Cerebellar cortex (tissue), 1 donor: ENCODE results near the gene NKX3-2.
A peak's percentile ranks its signal among the peaks of the same experiment; 100 is the strongest.
"Not testable (repeated sequence)": the region's sequence is repeated elsewhere in the genome, so short reads cannot be mapped to it uniquely, and the experiment has no call there.

ENCODE experiments used
- DNase-seq: peaks from one replicate; pipeline ENCODE4 v3.0.0-alpha.2; 2015; ENCODE audit warnings: low spot score

The NKX3-2 gene

DNA sequence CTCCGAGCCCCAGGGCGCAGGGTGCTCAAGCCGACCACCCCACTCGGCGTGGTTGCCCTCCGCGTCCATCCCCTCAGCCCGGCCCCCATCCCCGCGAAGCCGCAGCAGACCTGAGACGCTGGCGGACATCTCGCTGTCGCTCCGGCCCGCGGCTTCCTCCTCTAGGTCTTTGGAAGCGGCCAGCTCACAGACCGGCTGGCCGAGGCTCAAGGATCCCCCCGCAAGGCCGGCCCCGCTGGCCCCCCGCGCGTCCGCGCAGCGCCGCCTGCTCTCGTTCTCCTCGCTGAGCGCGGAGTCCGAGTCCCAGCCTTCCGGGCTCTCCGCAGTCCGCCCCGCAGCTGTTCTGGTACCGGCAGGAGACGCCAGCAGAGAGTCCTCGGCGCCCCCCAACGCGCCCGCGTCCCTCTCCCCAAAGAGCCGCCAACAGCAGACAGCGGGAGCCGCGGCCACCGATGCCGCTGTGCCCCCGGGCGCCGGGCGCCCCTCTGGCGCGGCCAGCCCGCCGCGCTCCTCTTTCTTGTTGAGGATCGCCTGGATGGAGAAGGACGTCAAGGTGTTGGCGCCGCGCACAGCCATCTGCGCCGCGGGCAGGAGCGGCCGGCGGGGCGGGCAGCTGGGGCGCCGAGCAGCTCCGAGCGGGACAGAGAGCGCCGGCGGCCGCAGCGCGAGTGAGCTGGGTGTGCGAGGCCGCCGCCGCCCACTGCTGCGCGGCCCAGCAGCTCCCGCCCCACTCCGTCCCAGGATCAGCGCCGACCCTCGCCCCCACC lies at the start of gene NKX3-2:
NKX3-2 (minus strand) TSS at position 670 of the 767 bp plus-strand sequence; CDS start at position 576, 94 bp downstream.
- DNase-seq = no peak

DNA sequence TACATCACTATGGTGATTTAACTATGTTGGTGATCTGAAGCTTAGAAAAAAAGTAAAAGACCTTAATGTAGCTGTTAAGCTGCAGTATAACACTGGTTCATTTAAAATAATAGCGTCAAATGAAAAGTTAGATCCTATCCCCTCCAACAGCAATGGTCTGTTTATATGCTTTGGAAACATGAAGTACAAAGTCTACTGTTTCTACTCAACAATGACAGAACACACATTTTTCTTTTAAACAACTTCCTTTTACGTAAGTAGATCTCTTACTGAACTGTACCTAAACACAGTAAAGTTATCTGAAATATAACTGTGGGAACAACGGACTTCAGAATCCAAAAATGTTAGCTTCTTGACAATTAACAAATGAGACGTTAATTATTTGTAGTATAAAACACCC lies 47.9 kb upstream of the NKX3-2 start:
- DNase-seq = no peak

GRCh38 chr4:13590766-13591165 lies 46.5 kb upstream of the NKX3-2 start:
- DNase-seq = no peak

DNA sequence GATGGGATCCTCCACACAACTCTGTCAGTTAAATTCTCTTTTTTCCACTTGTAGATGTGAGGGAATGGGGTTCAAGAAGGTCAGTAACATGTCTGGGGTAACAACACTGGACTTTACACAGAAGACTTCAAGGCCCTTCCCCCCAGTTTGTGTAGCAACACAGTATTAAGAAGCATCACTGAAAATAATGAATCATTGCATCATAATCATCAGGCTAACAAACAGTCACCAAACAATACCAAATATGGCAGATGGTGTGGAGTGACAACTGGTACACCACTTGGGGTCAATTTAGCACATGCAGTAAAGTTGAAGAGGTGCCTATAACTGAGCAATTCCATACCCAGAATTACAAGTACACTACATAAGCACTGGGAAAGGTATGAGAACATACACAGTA lies 44.6 kb upstream of the NKX3-2 start:
- DNase-seq = no peak

- no peak for DNase-seq
Measured at GRCh38 chr4:13584481-13584880, 40.2 kb upstream of the NKX3-2 start.

- DNase-seq = no peak
Measured at GRCh38 chr4:13580036-13580435, 35.7 kb upstream of the NKX3-2 start.

GRCh38 chr4:13577660-13578059 lies 33.4 kb upstream of the NKX3-2 start:
- DNase-seq = no peak

GRCh38 chr4:13570916-13571315 lies 26.6 kb upstream of the NKX3-2 start:
- DNase-seq = no peak

GRCh38 chr4:13567125-13567524 lies 22.8 kb upstream of the NKX3-2 start:
- no peak for DNase-seq

DNA sequence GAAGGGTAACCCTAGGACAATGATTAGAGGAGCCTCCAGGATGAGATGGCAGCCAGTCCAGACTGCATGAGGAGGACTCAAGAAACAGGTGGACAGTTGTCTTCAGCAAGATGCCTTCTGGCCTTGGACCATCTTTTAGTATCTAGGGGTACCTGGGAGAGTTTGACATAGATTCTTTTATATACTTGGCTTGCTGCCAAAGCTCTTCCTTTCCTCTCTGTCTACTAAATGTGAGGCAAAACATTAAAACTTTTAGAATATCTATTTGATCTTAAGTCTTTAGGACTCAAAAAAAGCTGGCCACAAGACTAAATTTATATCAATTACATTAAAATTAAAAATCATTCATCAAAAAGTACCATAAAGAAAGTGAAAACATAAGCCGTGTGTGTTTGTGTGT lies 18.6 kb upstream of the NKX3-2 start:
- DNase-seq = no peak

DNA sequence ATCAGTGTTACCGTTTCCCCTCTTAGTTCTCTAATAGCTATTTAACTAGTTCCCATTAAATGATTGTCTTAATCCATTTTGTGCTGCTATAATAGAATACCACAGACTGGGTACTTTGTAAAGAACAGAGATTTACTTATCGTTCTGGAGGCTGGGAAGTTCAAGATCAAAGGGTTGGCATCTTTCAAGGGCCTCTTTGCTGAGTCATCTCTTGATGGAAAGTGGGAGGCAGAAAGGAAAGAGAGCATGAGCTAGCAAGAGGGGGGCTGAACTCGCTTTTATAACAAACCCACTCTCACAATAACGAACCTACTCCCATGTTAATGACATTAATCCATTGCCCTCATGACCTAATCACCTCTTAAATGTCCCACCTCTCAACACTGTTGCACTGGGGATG lies 17.4 kb upstream of the NKX3-2 start:
- DNase-seq = no peak

- DNase-seq = not testable (repeated sequence)
Measured at GRCh38 chr4:13560111-13560510, 15.8 kb upstream of the NKX3-2 start.

DNA sequence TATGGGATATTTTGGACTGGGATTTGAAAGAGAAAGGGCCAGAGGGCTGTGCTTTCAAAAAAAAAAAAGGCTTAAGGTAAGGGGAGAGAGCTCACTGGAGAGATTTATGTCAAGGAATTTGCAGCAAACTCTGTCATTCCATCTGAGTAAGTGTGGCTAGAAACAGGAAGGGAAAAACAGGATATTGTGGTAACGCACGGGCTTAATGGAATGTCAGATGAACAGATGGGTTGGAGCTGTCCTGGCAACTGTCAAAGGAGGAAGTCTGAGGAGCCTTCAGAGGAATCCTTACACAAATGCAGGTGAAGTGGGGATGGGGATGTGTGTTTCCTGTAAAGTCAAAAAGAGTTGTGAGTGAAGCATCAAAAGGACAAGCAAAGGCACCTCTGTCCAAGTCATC lies 15.1 kb upstream of the NKX3-2 start:
- DNase-seq = no peak

- DNase-seq = no peak
Measured at GRCh38 chr4:13558881-13559280, 14.6 kb upstream of the NKX3-2 start.

- no peak for DNase-seq
Measured at GRCh38 chr4:13555325-13555724, 11.0 kb upstream of the NKX3-2 start.

- no peak for DNase-seq
Measured at GRCh38 chr4:13553081-13553480, 8.8 kb upstream of the NKX3-2 start.

- peak; percentile 71 for DNase-seq
Measured at GRCh38 chr4:13548984-13549546, 4.8 kb upstream of the NKX3-2 start.

DNA sequence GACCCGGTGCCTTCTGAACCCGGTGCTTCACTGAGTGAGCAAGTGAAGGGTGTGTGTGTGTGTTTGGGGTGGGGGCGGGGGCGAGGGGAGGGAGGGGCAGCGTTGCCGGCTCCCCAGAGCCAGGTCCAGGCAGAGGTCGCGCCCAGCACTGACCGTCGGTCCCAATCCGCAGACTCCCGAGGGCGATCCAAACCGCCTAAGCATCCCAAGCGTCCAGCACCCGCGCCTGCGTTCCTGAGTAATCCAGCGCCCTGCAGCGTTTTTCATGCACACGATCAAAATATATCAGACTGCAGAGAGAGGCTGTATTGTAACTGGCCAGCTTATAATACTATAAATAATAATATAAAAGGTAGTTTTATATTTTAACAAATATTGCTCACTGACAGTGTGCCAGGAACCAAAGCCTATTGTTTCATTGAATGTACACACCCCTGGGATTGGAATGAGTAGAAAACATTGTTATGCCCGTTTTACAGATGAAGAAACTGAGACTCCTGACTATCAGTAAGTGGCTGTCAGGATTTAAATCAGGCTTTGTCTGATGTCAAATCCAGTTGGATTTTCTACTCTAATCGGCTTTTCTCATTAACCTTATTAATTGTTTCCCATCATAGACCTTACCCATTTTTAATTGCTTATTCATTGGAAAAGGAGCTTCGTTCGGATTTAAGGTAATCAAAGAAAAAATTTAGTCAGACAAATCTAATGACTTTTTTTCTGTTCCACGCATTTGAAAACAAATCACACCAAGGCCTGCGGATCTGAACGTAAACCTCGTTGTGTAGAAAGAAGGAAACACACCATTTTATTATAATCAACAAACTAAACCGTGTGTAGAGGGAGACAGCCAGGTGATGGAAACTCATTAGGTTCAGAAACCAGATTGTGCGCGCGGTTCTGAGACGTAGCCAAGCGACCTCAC lies 4.0 kb upstream of the NKX3-2 start:
- no peak for DNase-seq

DNA sequence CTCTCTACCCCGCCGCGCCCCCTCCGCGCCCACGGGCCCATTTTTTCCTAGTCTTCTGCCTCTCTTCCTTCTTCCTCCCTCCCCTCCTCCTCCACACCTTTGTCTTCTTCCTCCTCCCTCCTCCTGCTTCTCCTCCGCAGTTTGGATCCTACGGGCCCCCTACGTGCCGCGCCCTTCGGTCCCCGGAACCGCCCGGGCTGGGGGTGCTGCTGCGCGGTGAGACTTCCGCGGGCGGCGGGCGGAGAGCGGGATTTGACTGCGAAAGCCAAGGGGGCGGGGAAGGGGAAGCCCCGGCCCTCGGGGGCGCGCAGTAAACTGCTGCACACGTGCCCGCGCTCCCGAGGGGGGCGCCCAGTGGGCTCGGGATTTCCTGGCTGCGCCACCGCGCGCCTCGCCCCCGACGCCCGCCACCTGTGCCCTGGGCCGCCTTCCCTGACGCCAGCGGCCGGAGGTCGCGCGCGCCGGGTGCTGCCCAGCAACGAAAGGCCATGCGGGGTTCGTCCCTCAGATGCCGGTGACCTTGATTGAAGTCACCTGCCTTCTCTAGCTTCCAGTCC lies 3.3 kb upstream of the NKX3-2 start:
- no peak for DNase-seq

- no peak for DNase-seq
Measured at GRCh38 chr4:13546941-13547484, 2.7 kb upstream of the NKX3-2 start.

DNA sequence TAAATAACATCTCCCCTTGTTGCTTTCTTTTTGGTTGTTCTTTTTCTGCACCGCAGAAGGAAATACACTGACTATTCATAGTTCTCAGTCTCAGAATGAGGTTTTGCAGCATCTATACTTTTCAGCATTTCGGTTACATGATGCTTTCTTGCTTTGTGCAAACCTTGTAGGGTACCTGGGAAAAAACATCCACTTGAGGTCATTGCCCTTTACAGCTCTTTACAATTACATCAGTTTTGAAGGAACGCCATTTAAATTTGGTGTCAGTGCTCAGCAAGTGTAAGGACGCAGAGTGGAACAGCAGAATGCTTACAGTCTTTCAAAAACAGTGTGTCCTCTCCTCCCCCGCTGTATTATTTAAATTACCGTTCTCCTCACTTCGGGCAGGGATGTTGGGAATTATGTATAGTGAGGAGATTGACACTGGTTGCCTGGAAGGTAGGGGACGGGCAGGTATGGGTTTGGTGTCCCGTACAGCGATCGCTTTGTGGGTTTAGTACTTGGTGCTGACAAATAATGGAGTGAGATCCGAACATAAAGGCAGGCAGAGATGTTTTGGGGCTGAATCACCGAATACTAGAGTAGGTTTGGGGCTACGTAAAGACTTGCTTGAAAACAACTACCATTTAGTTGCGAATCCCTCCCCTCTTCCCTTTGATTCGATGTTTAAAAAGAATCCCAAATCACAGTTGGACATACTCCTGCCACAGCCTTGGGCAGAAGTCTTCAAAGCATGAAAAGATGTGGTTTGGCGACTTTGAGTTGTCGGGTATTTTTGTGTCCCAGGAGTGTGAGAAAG lies 2.0 kb upstream of the NKX3-2 start:
- DNase-seq = no peak
